ENCODE data around the gene PTPN1.

DNA sequence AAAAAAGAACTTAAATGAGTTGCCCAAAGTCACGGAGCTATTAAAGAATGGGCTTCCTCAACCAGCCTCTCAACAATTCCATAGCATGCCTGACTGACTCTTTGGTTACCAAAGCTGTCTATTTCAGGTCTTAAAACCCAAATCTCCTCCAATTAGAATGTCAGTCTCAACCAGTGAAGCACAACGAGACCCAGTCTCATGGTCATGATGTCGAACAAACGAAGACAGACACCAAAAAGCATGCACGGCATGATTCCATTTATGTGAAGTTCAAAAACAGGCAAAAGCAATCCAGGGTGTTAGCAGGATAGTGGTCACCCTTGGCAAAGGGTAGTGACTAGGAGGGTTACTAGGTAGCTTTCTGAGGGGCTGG is 16.3 kb upstream of the PTPN1 start:
- TF ChIP-seq, protein P1, sequence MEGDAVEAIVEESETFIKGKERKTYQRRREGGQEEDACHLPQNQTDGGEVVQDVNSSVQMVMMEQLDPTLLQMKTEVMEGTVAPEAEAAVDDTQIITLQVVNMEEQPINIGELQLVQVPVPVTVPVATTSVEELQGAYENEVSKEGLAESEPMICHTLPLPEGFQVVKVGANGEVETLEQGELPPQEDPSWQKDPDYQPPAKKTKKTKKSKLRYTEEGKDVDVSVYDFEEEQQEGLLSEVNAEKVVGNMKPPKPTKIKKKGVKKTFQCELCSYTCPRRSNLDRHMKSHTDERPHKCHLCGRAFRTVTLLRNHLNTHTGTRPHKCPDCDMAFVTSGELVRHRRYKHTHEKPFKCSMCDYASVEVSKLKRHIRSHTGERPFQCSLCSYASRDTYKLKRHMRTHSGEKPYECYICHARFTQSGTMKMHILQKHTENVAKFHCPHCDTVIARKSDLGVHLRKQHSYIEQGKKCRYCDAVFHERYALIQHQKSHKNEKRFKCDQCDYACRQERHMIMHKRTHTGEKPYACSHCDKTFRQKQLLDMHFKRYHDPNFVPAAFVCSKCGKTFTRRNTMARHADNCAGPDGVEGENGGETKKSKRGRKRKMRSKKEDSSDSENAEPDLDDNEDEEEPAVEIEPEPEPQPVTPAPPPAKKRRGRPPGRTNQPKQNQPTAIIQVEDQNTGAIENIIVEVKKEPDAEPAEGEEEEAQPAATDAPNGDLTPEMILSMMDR (IDR thresholded peaks at IDR 0.05) = no peak
- no peak for TF ChIP-seq POLR2AphosphoS5 (IDR thresholded peaks at IDR 0.05)

Measured in stomach (tissue), 4 donors.